K562 (cell line): ENCODE results near the gene FAM111B. TPM values are rescaled to one million over a fixed set of nuclear protein-coding genes. Genes with fewer than 3 reads are reported as not detected.
A peak's percentile ranks its signal among the peaks of the same experiment; 100 is the strongest.

ENCODE experiments used
- FUS ChIP-seq: fragments of 200-400 bp; formaldehyde crosslinking; optimal IDR thresholded peaks from 2 replicates; pipeline ENCODE3; 2017; ENCODE audit warnings: low read depth, low read length
- JUND ChIP-seq, 2 experiments: IDR thresholded peaks; 2 replicates in 1 of 2; 3 replicates in 1 of 2; pipeline ENCODE4 v1.6.1; 2011; ENCODE audit warnings: borderline replicate concordance in 2 of 2, low read depth in 2 of 2, low read length in 2 of 2, improper control_type of control experiment in 1 of 2, missing biosample characterization in 1 of 2, missing genetic modification characterization in 1 of 2, missing genetic modification reagents in 1 of 2
- PML ChIP-seq: IDR thresholded peaks from 2 replicates; pipeline ENCODE4 v1.6.1; 2012; ENCODE audit warnings: low read length, inconsistent platforms
- polyA plus RNA-seq, 8 experiments: library from polyadenylated mRNA; depleted of rRNA in 4 of 8; stranded (reverse) in 5 of 8; unstranded in 3 of 8; fragments of >200 nt; fragmentation: Nextera tagmentation in 2 of 8; fragmentation: Illumina TruSeq in 1 of 8; extraction: Ambion mirVana in 2 of 8; extraction: Trizol in 1 of 8; gene quantifications; 2 replicates each; pipeline versions ENCODE4 v1.2.1 to v1.2.3, GENCODE V29; 2011 to 2014; ENCODE audit warnings: inconsistent platforms in 1 of 8, missing spikeins in 1 of 8
- total RNA-seq, 7 experiments: library from RNA; depleted of rRNA in 6 of 7; stranded (reverse); fragments of >200 nt in 6 of 7; fragmentation: Illumina TruSeq in 2 of 7; extraction: Trizol in 2 of 7; gene quantifications; 2 replicates each; pipeline versions ENCODE4 v1.2.1 to v1.2.3, GENCODE V29; 2011 to 2021; ENCODE audit warnings: low replicate concordance in 1 of 7
- TF ChIP-seq, protein P1 (sequence below): sonication (generic); formaldehyde crosslinking; IDR thresholded peaks from 2 replicates; pipeline ENCODE4 v1.8.0; 2022; ENCODE audit warnings: mild to moderate bottlenecking, missing genetic modification reagents
- TF ChIP-seq, protein P2 (sequence below): fragments of 450-650 bp; IDR thresholded peaks from 2 replicates; pipeline ENCODE4 v1.7.1; 2018; ENCODE audit warnings: mild to moderate bottlenecking, low read depth; ENCODE audit not compliant: partially characterized antibody
- TF ChIP-seq, protein P3 (sequence below), 2 experiments: fragments of 450-650 bp in 1 of 2; sonication (generic) in 1 of 2; formaldehyde crosslinking in 1 of 2; IDR thresholded peaks in 1 of 2; conservative IDR thresholded peaks in 1 of 2; 2 replicates each; pipeline versions ENCODE4 v1.6.1 to v1.8.1; 2016 to 2023; ENCODE audit warnings: mild to moderate bottlenecking in 2 of 2, moderate library complexity in 2 of 2, inconsistent platforms in 1 of 2, missing genetic modification reagents in 1 of 2
- TF ChIP-seq, protein P4 (sequence below): sonication (generic); formaldehyde crosslinking; IDR thresholded peaks from 2 replicates; pipeline ENCODE4 v1.8.1; 2023; ENCODE audit warnings: missing genetic modification reagents, mild to moderate bottlenecking, borderline replicate concordance

The FAM111B gene
- total and polyA plus RNA-seq, 9 of the 15 experiments (the other 6 are each of a cell fraction or from before 2014, with no cell fraction given): 0.01 to 0.33 (median 0.06) TPM; not detected in 5

DNA sequence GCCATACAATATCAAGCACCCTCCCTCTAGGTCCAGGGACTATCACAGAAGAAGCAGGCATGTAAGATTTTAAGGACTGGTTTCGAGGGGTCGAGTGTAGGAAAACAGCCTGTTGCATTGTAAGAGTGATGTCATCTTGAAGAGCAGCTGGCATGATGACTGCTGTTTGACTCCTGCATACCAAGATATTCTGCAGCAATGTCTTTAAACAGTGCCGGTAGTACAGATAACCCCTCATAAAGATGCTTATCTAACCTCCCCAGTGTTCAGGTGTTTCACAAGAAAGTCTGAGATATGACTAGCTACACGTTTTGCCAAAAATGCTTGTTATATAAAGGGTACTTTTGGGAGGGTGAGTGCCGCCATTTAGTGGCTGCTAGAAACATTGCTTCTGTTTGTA is 47.6 kb downstream of the FAM111B start (continued):
- TF ChIP-seq JUND (IDR thresholded peaks at IDR 0.05; ENCODE audit: borderline replicate concordance, low read depth, low read length): 0 out of 2 replicates have a peak, but pooled peaks have one; percentile 6
- TF ChIP-seq JUND (tag; IDR thresholded peaks at IDR 0.05; ENCODE audit: borderline replicate concordance, low read depth, low read length): no peak
- TF ChIP-seq PML: peak; percentile 33; the same call in 1 of the 2 replicates
- no peak for TF ChIP-seq FUS
- TF ChIP-seq, protein P1, sequence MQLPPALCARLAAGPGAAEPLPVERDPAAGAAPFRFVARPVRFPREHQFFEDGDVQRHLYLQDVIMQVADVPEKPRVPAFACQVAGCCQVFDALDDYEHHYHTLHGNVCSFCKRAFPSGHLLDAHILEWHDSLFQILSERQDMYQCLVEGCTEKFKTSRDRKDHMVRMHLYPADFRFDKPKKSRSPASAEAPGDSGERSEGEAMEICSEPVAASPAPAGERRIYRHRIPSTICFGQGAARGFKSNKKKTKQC (CRISPR knock-in tag): no peak
- TF ChIP-seq, protein P2, sequence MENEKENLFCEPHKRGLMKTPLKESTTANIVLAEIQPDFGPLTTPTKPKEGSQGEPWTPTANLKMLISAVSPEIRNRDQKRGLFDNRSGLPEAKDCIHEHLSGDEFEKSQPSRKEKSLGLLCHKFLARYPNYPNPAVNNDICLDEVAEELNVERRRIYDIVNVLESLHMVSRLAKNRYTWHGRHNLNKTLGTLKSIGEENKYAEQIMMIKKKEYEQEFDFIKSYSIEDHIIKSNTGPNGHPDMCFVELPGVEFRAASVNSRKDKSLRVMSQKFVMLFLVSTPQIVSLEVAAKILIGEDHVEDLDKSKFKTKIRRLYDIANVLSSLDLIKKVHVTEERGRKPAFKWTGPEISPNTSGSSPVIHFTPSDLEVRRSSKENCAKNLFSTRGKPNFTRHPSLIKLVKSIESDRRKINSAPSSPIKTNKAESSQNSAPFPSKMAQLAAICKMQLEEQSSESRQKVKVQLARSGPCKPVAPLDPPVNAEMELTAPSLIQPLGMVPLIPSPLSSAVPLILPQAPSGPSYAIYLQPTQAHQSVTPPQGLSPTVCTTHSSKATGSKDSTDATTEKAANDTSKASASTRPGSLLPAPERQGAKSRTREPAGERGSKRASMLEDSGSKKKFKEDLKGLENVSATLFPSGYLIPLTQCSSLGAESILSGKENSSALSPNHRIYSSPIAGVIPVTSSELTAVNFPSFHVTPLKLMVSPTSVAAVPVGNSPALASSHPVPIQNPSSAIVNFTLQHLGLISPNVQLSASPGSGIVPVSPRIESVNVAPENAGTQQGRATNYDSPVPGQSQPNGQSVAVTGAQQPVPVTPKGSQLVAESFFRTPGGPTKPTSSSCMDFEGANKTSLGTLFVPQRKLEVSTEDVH: no peak
- TF ChIP-seq, protein P3, sequence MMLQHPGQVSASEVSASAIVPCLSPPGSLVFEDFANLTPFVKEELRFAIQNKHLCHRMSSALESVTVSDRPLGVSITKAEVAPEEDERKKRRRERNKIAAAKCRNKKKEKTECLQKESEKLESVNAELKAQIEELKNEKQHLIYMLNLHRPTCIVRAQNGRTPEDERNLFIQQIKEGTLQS (IDR thresholded peaks at IDR 0.05): peak; percentile 68
- TF ChIP-seq, protein P3 (CRISPR knock-in tag; conservative IDR thresholded peaks at IDR 0.05): no peak
- TF ChIP-seq, protein P4, sequence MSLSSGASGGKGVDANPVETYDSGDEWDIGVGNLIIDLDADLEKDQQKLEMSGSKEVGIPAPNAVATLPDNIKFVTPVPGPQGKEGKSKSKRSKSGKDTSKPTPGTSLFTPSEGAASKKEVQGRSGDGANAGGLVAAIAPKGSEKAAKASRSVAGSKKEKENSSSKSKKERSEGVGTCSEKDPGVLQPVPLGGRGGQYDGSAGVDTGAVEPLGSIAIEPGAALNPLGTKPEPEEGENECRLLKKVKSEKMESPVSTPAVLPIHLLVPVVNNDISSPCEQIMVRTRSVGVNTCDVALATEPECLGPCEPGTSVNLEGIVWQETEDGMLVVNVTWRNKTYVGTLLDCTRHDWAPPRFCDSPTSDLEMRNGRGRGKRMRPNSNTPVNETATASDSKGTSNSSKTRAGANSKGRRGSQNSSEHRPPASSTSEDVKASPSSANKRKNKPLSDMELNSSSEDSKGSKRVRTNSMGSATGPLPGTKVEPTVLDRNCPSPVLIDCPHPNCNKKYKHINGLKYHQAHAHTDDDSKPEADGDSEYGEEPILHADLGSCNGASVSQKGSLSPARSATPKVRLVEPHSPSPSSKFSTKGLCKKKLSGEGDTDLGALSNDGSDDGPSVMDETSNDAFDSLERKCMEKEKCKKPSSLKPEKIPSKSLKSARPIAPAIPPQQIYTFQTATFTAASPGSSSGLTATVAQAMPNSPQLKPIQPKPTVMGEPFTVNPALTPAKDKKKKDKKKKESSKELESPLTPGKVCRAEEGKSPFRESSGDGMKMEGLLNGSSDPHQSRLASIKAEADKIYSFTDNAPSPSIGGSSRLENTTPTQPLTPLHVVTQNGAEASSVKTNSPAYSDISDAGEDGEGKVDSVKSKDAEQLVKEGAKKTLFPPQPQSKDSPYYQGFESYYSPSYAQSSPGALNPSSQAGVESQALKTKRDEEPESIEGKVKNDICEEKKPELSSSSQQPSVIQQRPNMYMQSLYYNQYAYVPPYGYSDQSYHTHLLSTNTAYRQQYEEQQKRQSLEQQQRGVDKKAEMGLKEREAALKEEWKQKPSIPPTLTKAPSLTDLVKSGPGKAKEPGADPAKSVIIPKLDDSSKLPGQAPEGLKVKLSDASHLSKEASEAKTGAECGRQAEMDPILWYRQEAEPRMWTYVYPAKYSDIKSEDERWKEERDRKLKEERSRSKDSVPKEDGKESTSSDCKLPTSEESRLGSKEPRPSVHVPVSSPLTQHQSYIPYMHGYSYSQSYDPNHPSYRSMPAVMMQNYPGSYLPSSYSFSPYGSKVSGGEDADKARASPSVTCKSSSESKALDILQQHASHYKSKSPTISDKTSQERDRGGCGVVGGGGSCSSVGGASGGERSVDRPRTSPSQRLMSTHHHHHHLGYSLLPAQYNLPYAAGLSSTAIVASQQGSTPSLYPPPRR (CRISPR knock-in tag): no peak
